IPS DF 4.7 (cell line): ENCODE measurements around the gene SIM1.

Source experiments
- DNase-seq: peaks from one replicate; pipeline ENCODE4 v3.0.0-alpha.2; 2013; ENCODE audit warnings: low spot score; ENCODE audit errors: extremely low read depth

Gene SIM1

GRCh38 chr6:100456908-100457235 is 7.8 kb downstream of the SIM1 start:
- DNase-seq, result no peak

DNA sequence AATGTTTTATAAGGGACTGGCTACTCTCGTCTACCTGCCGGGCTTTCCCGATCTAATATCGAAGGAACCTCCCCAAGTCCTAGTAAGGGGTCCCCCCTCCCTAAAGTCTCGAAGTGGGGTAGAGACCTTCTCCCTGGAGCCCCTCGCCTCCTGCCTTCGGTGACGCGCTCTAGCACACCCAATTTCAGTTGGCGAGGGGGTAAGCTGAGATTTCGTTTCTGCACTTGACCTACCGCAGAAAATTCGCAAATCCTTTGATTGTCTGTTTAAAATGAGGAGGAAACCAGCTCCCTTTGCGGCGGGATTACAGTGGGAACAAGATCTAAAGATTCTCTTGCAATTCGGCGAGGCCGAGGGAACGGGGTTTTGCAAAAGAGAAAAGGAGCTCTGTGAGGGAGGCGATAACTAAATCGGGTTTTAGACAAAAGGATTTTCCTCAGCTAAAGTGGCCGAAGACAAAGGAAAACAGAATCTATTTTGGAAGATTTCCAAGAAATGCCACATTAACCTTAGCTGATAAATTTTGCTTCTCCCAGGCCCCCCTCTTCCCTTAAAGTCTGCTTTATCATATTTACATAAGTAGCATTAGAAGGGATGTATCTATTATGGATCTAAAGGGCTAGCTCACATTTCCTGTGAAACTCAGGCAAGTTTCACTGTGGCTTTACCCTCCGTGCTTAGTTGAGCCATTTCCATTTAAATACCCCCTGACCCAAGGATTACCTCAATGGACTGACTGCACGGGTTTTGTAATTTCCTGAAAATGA is 8.4 kb downstream of the SIM1 start:
- no peak for DNase-seq

GRCh38 chr6:100455230-100456124 is 9.2 kb downstream of the SIM1 start:
- DNase-seq, result no peak

DNA sequence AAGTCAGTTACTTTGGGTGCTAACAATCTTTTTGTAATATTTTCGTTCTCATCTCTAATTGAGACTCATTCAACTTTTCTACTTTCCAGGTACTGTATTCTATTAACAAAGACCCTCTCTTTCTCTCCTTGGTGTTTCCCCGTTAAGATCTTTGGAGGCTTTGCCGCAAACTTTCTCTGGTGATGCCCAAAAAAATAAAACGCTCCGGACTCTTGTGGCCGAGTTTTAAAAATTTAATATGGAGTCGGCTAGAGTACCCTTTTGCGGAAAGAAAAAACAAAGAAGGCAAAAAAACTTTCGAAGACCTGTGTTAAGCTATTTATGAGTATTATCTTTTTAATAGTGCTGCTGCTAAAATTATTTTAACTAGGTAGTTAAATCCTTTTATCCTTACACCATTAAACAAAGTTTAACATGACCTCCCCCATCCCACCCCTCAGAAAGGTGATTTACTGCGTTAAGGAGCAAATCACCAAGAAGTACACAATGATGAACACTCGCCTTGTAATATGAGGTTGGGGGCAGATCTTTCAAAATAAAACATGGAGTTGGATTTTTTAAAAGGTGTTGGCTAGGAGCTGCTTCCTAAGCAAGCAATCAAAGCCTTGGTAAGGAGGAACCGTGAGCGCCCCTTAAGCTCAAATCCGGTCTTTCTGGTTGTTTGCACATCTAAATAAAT is 10.0 kb downstream of the SIM1 start:
- DNase-seq, result no peak

DNA sequence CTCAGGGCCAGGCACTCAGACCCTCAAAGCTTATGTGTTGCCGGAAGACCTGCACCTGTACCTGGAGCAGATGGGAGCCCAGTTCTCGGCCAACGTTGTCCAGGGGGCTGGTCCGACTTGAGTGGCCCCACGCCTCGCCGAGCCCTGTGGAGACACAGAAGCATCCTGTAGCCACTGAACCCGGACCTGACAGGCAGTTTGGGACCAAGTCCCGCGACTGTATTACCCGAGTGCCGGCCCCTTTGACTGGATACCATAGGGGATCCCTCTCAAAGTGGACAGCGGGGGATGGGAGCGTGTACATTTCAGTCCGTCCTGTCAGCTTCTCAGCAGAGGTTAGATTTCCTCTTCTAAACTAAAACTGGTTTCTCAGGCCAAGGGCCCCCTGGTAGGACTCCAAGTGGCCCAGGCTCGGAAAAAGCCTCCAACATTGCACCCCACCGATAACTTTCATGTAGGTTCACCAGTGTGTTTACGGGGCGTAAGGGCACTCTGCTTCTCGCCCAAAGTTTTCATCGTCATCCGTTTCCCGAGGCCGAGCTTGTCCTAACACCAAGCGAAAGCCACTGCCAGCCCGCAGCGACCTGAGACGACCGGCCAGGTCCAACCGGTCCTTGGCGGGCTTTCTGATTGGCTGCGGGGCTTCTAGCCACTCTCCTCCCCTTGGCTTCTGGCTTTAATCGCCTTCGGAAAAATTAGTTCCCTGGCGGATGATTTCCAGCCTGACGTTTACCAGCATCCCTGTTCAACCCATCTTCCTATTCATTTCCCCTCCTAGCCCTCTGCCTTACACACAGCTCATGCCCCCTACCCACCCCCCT is 10.8 kb downstream of the SIM1 start:
- no peak for DNase-seq

DNA sequence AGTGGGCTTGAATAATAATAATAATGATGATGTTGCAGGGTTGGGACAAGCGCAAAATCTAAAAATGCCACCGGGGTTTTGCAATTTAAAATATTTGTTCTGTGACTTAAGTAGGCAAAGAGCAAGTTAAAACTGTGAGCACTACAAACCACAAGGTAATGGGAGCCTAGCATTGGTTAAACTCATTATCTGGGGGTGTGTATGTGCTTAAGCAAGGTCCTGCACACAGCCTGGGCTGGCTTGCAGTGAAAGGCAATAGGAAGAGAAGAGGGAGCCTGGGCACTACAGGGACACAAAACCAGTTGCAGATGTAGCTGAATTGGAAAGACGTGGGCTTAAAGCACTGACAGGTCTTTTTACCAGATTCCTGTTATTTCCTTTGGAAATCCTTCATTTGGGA is 11.7 kb downstream of the SIM1 start:
- no peak for DNase-seq

DNA sequence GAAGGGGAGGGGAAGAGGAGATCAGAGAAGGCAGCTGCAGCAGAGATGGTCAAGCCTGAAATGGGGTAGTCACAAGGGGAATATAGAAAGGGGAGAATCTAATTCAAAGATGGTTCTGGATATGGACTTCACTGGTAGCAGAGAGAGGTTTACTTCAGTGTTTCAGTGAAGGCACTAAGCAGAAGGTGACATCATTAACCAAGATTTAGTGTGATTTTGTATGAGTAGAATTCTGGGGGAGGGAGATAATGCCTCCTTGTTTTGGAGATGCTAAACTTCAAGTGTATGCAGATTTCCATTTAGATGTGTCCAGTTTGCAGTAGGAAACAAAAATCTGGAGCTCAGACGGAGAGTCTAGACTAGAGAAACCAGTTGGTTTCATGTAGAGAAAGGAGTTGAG is 13.1 kb downstream of the SIM1 start:
- no peak for DNase-seq

DNA sequence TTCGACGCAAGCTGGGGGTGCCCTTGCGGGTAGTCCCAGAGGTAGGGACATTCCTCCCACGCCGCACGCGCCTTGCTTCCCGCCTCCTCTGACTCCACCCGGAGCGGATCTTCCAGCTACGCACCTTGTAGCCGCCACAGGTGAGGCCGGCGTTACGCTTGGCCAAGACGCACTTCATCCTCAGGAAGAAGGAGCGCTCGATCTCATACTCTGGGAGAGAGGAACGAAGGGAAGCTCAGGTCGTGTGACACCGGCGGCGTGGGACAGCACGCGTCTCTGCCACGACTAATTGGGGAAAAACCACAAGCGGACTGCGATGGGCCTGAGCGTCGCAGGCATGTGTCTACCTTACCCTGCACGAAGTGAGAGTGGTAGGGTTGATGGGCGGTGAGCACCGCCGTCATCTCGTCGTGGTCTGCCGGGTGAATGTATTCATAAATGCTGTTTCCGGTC is 15.5 kb downstream of the SIM1 start:
- no peak for DNase-seq

DNA sequence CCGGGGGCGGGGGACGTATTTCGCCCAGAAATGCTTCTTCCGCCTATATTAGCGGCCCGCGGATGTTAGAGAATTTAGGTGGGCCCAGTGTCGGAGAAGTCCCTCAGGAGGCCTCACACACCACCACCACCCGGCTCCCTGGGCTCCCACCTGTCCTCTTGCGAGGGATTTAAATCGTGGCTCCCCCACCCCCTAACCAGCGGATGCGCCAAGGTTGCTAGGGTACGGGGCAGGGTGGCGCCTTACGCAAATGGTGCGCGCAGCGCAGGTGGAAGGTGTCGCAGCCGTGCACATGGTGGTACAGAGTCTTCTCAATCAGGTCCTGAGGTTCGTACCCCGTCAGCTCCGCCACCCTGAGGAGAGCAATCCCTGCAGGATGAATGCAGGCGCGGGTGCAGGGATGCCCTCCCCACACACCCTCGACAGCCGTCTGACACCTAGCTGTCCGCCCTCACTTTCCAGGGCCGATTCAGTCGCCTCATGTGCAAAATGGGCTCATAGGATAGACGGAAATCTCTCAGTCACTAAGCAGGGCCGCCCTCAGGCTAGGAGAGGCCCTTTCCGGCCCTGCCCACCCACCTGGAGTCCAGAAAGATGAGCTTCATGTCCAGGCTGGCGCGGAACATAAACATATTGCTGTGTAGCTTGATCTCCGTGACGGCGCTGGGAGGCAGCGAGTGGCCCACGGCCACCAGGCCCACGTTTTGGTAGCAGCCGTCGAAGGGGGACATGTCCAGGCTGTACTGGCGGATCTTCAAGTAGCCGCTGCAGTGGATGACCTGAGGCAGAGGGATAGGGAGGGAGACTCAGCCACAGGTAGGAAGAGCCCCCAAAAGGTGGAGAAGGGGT is 16.6 kb downstream of the SIM1 start:
- DNase-seq, result no peak

DNA sequence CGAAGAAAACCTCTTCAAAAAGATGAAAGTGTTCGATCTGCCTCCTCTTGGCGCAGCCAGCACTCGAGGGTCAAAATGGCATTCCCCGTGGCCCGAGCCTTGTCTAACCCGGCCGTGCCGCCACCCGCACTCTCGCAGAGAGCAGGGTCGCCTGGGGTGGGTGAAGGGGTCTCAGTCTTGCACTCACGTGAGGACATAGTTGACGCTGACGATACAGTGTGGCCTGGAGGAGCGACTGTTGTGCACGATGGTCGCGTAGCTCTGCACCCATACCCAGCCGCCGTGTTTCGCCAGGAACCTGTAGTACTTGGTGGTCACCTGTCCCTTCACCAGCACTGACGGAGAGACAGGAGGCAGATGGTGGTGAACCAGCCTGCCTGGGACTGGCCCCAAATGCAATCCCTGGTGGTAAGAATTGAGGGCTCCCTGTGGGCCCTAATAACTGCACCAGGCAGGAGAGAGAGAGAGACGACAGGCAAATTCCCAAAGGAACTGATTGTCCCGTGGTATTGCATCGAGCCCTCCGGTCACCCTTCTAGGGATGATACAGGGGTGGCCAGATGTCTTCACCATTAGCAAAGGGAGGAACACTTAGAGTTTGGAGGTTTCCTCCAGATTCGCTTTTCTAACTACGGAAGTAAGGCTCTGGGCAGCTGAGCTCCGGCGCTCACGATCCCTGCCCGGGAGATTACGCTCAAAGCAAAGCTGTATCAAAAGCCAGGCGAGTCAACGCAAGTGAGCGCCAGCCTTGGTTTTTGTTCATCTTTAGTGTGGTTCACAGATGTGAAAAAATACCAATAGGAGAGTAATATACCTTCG is 17.4 kb downstream of the SIM1 start:
- DNase-seq, result no peak

- no peak for DNase-seq
These were observed 18.3 kb downstream of the SIM1 start for GRCh38 chr6:100446115-100447080.

DNA sequence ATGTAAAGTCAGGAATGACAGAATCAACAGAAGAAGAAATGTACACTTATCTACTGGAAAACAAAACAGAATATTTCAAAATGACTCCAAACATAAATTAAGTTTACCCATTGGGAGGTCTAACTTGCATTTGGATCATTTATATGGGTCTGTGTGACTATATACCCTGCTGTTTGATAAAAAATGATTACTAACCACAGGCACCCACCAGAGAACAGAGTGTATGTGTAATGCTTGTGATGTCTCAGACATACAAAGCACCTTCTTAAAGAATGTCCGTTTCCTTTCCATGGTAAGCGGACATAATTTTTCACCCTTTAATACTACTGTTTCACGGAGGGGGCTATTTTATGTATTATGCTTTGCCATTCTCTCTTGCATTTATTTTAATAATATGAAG is 19.2 kb downstream of the SIM1 start:
- DNase-seq, result no peak

- no peak for DNase-seq
These were observed 23.8 kb downstream of the SIM1 start for GRCh38 chr6:100440935-100441334.

DNA sequence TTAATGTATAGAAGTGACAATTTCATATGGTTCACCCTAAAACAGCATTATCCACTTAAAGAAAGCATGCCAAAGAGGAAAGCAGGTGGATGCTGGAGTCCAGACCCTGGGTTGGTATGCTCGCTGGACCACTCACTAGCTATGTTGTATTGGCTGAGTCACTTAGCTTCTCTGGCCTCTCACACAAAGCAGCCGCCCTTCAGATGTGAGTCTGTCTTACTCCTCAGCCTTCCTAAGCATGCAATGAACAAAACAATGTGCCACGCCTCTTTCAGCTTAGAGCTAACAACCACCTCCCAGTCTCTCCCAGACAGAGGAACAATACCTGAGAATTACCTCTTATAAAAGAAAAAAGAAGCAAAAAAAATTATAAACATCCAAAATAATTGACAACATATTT is 29.4 kb downstream of the SIM1 start:
- no peak for DNase-seq

GRCh38 chr6:100433726-100434435 is 30.8 kb downstream of the SIM1 start:
- no peak for DNase-seq

- no peak for DNase-seq
These were observed 32.6 kb downstream of the SIM1 start for GRCh38 chr6:100432136-100432535.

DNA sequence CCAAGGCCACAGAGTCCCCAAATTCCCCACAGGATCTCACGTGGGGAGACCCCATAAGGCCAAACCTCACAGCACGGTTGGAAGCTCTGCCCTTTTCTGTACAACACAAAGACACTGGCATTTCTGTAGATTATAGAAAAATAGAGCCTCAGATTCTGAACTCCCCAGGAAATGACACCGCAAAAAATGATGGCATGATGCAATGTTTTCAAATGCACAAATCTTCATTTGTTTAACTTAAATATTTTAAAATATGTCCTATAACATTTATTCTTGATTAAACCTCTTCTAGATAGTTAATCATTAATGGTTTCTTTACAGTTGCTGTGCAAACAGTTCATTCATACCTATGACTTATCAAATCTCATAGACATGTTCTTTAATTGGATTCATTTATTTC is 33.8 kb downstream of the SIM1 start:
- no peak for DNase-seq

DNA sequence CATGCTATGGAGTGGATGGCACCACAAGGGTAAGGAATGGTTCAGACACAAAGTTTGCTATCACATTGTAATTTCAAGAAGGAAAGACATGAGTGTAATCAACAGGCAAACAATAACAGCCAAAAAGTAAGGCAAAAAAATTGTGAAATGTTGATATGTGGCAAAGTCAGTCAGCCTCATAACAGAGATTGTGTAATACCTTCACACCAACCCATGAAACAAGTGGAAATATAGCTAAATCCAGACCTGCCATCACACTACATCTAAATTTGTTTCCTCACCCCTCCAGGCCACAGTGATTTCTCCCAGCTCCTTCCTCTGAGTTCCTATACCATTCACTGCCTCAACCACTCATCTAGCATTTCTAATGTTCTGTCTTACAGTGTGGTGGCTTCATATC is 37.3 kb downstream of the SIM1 start:
- no peak for DNase-seq
